ENCODE results near the gene APOC4.

GRCh38 chr19:44903602-44904425 lies 38.2 kb upstream of the APOC4 start:
- peak; percentile 96 for TF ChIP-seq CTCF (IDR thresholded peaks at IDR 0.05; ENCODE audit: low read depth, low read length)
- TF ChIP-seq EZH2phosphoT487 (IDR thresholded peaks at IDR 0.05; ENCODE audit: low read depth) = no peak

Data from OCI-LY3 (cell line).